Measurements from ENCODE around the gene HLA-DRB1. TPM values are rescaled to one million over a fixed set of nuclear protein-coding genes. Genes with fewer than 3 reads are reported as not detected.

Gene HLA-DRB1
- total and polyA plus RNA-seq, 2 experiments from 2014 or later: 0.38 to 1.5 TPM

GRCh38 chr6:32617751-32618150 is 28.1 kb upstream of the HLA-DRB1 start:
- Histone ChIP-seq H3K27ac (ENCODE audit: low read depth) (no peak overlapping the region), H3K9me2 (ENCODE audit: insufficient read depth) (no peaks in the 10 kb centered on the region), H4K20me1 (replicated peaks; ENCODE audit: insufficient read depth) (no peaks in the 10 kb centered on the region), H3K4me2 (no peak overlapping the region), H3K79me2 (replicated peaks; ENCODE audit: insufficient read depth) (no peaks in the 10 kb centered on the region), H3K4me1 (ENCODE audit: insufficient read depth) (no peaks in the 10 kb centered on the region), H3F3A (replicated peaks; ENCODE audit: low read depth) (no peaks in the 10 kb centered on the region), H3K36me3 (ENCODE audit: insufficient read depth) (no peaks in the 10 kb centered on the region), H2AFZ (no peak overlapping the region), H3K4me3 (no peak overlapping the region), H3K27me3 (ENCODE audit: insufficient read depth) (no peaks in the 10 kb centered on the region)
- DNase-seq (ENCODE audit: low spot score) (no peak), ATAC-seq (no peak)
- Mint-ChIP-seq H3K27ac (no peak overlapping the region), H3K36me3 (ENCODE audit: low read depth) (no peaks in the 10 kb centered on the region), H3K9me3 (no peaks in the 10 kb centered on the region), H3K4me3 (no peak overlapping the region), H3K4me1 (peaks cover 9% of the 10 kb centered on the region), H3K27me3 (ENCODE audit: insufficient read depth, low read depth, poor library complexity) (no peaks in the 10 kb centered on the region)
- TF ChIP-seq CREB1 (CRISPR knock-in tag; IDR thresholded peaks at IDR 0.05; ENCODE audit: low read depth): no peak
- TF ChIP-seq CTCF (conservative IDR thresholded peaks at IDR 0.05; ENCODE audit: low read depth in 2 of 2): no peak
- TF ChIP-seq ZNF462 (CRISPR knock-in tag; IDR thresholded peaks at IDR 0.05): no peak
- no peak for TF ChIP-seq JUNB (IDR thresholded peaks at IDR 0.05; ENCODE audit: unreplicated experiment)
- no peak for TF ChIP-seq ZNF114 (CRISPR knock-in tag; IDR thresholded peaks at IDR 0.05)
- no peak for TF ChIP-seq ZNF331 (CRISPR knock-in tag; IDR thresholded peaks at IDR 0.05; ENCODE audit: low read depth)
- no peak for TF ChIP-seq POLR2AphosphoS5 (IDR thresholded peaks at IDR 0.05; ENCODE audit: low read depth)
- TF ChIP-seq REST (IDR thresholded peaks at IDR 0.05; ENCODE audit: unreplicated experiment): no peak
- TF ChIP-seq EZH2 (IDR thresholded peaks at IDR 0.05; ENCODE audit: low read depth, unreplicated experiment): no peak
- TF ChIP-seq ETS1 (IDR thresholded peaks at IDR 0.05): no peak
- no peak for TF ChIP-seq STAT1 (IDR thresholded peaks at IDR 0.05; ENCODE audit: unreplicated experiment)
- no peak for TF ChIP-seq NANOG (IDR thresholded peaks at IDR 0.05; ENCODE audit: borderline replicate concordance)
- no peak for TF ChIP-seq EZH2phosphoT487 (IDR thresholded peaks at IDR 0.05; ENCODE audit: unreplicated experiment)

Measured in GM23338 (cell line).